Measurements from ENCODE around the gene DAPK3.
"Not testable (repeated sequence)": the region's sequence is repeated elsewhere in the genome, so short reads cannot be mapped to it uniquely, and the experiment has no call there.

DAPK3 gene

GRCh38 chr19:3970808-3971598 is at the start of gene DAPK3:
TSS of gene DAPK3 (minus strand) at chr19:3971099. CDS start at chr19:3969735, 1,364 bp downstream.
- DNase-seq, result peak; percentile 88 to 93

- no peak for DNase-seq
Observed at GRCh38 chr19:4019578-4019977, 48.7 kb upstream of the DAPK3 start.

DNA sequence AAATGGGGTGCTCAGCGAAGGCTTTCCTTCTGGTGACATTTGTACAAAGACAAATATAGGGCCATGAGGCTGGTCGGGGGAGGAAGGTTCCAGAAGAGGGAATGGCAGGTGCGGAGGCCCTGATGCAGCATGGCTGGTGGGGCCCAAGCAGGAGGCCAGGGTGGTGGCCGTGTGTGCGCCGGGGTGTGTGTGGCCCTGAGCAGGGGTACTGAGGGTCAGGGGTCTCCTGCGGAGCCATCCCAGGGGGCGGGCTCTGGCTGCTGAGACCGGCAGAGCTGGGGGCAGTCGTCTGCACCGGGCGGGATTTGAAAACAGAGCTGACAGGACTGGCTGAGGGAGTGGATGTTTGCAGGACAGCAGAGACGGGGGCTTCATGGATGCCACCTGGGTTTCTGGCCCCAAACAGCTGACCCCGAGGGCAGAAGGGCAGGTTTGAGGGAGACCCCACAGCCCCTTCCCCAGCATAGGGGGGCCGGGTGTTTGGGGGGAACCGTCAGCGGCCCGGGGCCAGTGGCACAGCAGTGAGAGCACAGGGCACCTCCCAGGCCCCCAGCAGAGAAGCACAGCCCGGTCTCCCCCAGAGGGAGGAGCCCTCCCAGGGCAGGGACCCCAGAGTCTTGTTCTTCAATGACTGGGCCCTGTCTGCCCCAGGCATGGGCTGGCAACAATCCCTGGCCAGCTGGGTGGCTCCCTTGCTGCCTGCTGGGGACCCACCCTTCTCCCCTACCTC is 48.0 kb upstream of the DAPK3 start:
- no peak for DNase-seq

GRCh38 chr19:4018140-4018613 is 47.3 kb upstream of the DAPK3 start:
- no peak for DNase-seq

GRCh38 chr19:4016903-4017638 is 46.2 kb upstream of the DAPK3 start:
- no peak for DNase-seq

DNA sequence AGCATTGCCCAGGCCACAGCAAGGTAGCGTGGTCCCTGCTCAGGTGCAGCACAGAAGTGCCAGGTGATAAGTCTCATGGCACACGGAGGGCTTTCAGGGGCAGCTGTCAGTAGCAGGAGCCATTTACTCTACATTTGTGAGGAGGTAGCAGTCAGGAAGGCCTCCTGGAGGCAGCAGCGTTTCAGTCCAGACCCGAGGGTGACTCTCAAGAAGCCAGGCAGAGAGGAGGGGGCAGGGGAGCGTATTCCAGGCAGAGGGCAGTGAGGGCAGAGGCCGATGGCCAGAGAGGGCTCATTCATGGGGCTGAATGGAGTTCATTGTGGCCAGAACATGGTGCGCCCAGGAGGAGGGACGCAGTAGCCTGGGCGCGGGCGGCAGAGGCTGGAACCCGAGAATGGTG is 45.6 kb upstream of the DAPK3 start:
- no peak for DNase-seq

GRCh38 chr19:4015705-4016402 is 45.0 kb upstream of the DAPK3 start:
- DNase-seq, result no peak

DNA sequence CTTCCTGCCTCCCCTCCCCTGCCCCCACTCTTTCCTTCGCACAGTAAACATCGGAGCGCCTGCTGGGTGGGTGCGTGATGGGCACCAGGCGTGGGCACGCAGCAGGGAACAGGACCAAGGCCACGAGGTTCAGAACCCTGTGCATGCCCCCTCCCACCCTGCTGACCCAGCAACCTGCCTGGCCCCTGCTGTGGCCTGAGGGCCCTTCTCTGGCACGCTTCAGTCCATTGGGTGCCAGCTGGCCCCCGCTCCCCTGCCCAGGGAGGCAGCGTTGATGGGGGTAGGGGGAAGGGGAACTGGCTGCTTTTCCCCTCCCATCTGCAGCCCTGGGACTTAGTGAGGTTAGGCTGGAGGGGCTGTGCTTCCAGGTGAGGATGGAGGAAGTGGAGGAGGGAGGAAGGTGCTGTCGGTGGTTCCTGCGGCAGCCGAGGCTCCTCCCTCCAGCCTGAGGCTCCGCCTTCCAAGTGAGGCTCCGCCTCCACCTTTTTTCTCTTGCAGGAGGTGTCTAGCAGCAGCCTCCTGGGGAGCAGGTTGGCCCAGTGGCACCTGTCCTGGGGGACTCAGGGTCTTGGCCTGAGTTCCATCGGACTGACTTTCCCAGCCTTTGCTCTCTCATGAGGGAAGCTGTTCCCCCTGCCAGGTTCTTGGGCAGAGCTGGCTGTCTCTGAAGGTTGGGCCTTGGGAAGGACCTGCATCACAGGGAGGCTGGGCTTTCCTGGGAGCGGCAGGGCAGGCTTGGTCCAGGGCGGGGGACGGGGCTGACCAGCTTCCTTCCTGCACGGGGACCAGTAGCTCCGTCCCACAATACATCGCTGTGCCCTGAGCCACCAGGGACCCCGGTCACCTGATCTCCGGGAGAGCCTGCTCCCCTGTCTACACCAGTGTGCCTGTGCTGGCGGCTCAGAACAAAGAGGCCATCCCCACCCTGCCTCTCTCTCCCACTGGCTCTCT is 43.9 kb upstream of the DAPK3 start:
- DNase-seq, result peak; percentile 32

DNA sequence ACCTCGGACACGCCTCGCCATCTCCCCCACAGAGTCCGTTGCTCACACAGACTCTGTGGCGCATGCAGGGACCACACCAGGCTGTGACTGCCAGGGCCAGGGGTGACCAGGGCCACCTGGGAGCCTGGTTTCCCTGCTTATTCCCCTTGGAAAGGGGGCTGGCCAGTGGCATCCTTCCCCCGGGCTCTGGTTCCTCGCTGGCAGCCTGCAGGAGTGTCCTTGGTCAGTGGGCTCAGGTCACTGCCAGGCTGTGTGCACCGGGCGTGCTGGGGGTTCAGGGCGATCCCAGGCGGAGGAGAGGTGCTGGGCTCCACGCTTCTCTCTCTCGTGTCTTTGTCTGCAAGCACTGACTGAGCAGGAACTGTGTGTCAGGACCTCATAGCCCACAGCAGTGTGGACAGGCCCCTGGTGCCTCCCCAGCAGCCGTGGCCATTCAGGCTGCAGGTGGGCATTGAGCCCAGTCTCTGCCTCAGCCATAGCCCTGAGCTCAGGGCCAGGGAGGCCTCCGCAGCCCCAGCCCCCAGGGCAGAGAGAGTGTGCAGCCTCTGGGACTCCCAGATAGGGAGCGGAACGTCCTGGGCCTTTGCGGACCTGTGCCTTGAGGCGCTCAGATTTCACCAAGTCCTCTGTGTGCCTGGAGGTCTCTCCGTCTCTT is 43.1 kb upstream of the DAPK3 start:
- DNase-seq, result no peak

- no peak for DNase-seq
Observed at GRCh38 chr19:4012975-4013634, 42.2 kb upstream of the DAPK3 start.

DNA sequence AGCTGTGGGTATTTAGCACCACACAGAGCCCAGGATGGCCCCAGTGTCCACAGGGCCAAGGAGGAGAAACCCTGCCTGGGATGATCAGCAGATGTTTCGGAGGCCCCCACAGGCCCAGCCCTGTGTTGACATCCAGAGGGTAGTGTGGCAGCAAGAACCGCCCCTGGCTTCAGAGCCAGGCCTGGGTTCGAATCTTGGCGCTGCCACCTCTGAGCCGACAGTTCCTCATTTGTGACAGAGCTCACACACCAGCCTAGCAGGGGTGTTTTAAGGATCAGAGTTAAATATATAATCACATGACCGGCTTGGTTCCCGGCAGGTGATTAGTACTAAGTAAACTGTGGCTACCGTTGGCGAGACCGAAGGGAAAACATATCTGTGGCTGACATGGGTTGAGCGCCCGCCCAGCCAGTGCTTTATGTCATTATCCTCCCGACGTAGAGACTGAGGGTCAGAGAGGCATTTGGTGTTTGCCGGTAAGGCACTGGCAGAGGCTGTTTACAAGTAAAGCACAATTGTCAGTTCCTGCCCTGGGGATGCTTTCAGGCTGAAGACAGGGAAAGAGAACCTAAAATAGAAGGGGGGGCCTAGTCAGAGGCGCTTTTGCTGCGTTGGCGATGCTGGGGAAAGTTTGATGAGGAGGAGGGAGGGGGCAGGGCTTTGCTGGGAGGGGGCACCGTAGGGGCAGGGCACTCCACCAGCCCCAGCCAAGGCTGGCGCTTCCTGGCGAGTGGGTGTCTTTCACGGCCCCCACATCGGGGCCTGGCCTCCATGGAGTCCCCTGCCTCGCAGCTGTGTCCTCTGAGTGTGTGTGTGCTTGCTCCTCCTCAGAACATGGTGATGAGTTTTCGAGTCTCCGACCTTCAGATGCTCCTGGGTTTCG is 41.4 kb upstream of the DAPK3 start:
- DNase-seq, result no peak

DNA sequence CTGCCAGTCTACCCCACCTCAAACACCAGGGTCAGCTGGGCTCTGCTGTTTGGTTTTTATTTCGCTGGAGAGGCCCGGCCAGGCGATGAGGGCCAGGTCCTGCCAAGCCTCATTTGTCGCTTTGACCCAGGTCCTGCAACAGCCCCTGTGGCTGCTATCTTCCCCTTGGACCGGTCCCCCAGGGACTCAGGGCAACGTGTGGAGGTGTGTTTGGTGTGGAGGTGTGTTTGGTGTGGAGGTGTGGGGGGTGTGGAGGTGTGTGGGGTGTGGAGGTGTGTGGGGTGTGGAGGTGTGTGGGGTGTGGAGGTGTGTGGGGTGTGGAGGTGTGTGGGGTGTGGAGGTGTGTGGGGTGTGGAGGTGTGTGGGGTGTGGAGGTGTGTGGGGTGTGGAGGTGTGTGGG is 40.5 kb upstream of the DAPK3 start:
- DNase-seq, result not testable (repeated sequence)

GRCh38 chr19:4010808-4011110 is 39.9 kb upstream of the DAPK3 start:
- DNase-seq, result no peak

GRCh38 chr19:4009990-4010807 is 39.3 kb upstream of the DAPK3 start:
- DNase-seq, result no peak

GRCh38 chr19:4007836-4008539 is 37.1 kb upstream of the DAPK3 start:
- DNase-seq, result peak; percentile 17 to 22

GRCh38 chr19:4007021-4007835 is 36.3 kb upstream of the DAPK3 start, which contains the start of gene PIAS4:
TSS of gene PIAS4 (plus strand) at chr19:4007736. CDS start at chr19:4007761, 25 bp downstream.
- peak; percentile 93 to 94 for DNase-seq

- not testable (repeated sequence) for DNase-seq
Observed at GRCh38 chr19:4005436-4005835, 34.5 kb upstream of the DAPK3 start.

Data from stimulated activated CD4-positive, alpha-beta T cell treated with anti-CD3 and anti-CD28 coated beads, Interleukin-4, amount 100 ng/mL, for 4 hours (primary cell).